ENCODE measurements around the gene ANXA2R.
A peak's percentile ranks its signal among the peaks of the same experiment; 100 is the strongest.
"Not testable (repeated sequence)": the region's sequence is repeated elsewhere in the genome, so short reads cannot be mapped to it uniquely, and the experiment has no call there.

Gene ANXA2R

GRCh38 chr5:43027054-43027785, 12.9 kb downstream of the ANXA2R start:
- H3K4me1 ChIP-seq, result no peaks in the 10 kb centered on the region
- H3K27me3 ChIP-seq (ENCODE audit: control insufficient read depth, insufficient read depth, low read length), result no peaks in the 10 kb centered on the region
- no peak overlapping the region for H3K27ac ChIP-seq
- H3K9me3 ChIP-seq (ENCODE audit: control insufficient read depth, low read length), result no peaks in the 10 kb centered on the region
- H3K79me2 ChIP-seq, result no peaks in the 10 kb centered on the region
- H3K36me3 ChIP-seq (ENCODE audit: control insufficient read depth, insufficient read depth, low read length), result no peaks in the 10 kb centered on the region
- no peak for TF ChIP-seq CTCF (IDR thresholded peaks at IDR 0.05)
- no peak overlapping the region for H3K9ac ChIP-seq
- H3K4me2 ChIP-seq (ENCODE audit: low read length), result no peak overlapping the region
- no peak overlapping the region for H2AFZ ChIP-seq
- H3K4me3 ChIP-seq (ENCODE audit: low read depth, low read length), result no peak overlapping the region

DNA sequence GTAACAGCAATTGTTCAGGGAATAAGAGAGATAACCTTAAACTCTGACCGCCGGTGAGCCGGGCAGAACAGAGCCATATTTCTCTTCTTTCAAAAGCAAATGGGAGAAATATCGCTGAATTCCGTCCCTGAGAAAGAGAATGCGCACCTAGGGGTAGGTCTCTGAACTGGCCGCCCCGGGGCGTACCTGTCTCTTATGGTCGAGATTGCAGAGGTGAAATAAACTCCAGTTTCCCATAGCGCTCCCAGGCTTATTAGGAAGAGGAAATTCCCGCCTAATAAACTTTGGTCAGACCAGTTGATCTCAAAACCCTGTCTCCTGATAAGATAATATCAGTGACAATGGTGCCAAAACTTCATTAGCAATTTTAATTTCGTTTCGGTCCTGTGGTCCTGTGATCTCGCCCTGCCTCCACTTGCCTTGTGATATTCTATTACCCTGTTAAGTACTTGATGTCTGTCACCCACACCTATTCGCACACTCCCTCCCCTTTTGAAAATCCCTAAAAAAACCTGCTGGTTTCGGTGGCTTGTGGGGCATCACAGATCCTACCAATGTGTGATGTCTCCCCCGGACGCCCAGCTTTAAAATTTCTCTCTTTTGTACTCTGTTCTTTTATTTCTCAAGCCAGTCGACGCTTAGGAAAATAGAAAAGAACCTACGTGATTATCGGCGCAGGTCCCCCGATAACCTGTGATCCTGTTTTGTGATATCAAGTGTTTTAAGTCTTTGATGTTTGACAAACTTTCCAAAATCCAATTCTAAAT, 14.8 kb downstream of the ANXA2R start:
- H3K27ac ChIP-seq; H3K36me3 ChIP-seq (ENCODE audit: control insufficient read depth, insufficient read depth, low read length); H3K9me3 ChIP-seq (ENCODE audit: control insufficient read depth, low read length); H3K79me2 ChIP-seq; H3K9ac ChIP-seq; H3K4me3 ChIP-seq (ENCODE audit: low read depth, low read length); H3K27me3 ChIP-seq (ENCODE audit: control insufficient read depth, insufficient read depth, low read length); H3K4me1 ChIP-seq; H3K4me2 ChIP-seq (ENCODE audit: low read length); H2AFZ ChIP-seq: not testable (repeated sequence)

GRCh38 chr5:43024217-43024616, 15.9 kb downstream of the ANXA2R start:
- no peaks in the 10 kb centered on the region for H3K36me3 ChIP-seq (ENCODE audit: control insufficient read depth, insufficient read depth, low read length)

GRCh38 chr5:43021151-43021550, 19.0 kb downstream of the ANXA2R start:
- Histone ChIP-seq H3K4me1 (no peaks in the 10 kb centered on the region), H3K27me3 (ENCODE audit: control insufficient read depth, insufficient read depth, low read length) (peaks cover 5% of the 10 kb centered on the region), H3K4me3 (ENCODE audit: low read depth, low read length) (no peak overlapping the region), H3K36me3 (ENCODE audit: control insufficient read depth, insufficient read depth, low read length) (no peaks in the 10 kb centered on the region), H3K79me2 (no peaks in the 10 kb centered on the region), H3K4me2 (ENCODE audit: low read length) (no peak overlapping the region), H3K9me3 (ENCODE audit: control insufficient read depth, low read length) (peaks cover 6% of the 10 kb centered on the region), H3K27ac (no peak overlapping the region), H2AFZ (no peak overlapping the region), H3K9ac (no peak overlapping the region)
- TF ChIP-seq CTCF (IDR thresholded peaks at IDR 0.05), result no peak

More at GRCh38 chr5:43024217-43024616, 15.9 kb downstream of the ANXA2R start:
- no peak overlapping the region for H3K4me2 ChIP-seq (ENCODE audit: low read length)
- H3K27ac ChIP-seq, result no peak overlapping the region
- no peak for TF ChIP-seq CTCF (IDR thresholded peaks at IDR 0.05)
- H3K9ac ChIP-seq, result no peak overlapping the region
- no peak overlapping the region for H2AFZ ChIP-seq
- H3K27me3 ChIP-seq (ENCODE audit: control insufficient read depth, insufficient read depth, low read length), result peaks cover 5% of the 10 kb centered on the region
- H3K9me3 ChIP-seq (ENCODE audit: control insufficient read depth, low read length), result peaks cover 3% of the 10 kb centered on the region
- H3K4me1 ChIP-seq, result no peaks in the 10 kb centered on the region
- H3K79me2 ChIP-seq, result no peaks in the 10 kb centered on the region
- no peak overlapping the region for H3K4me3 ChIP-seq (ENCODE audit: low read depth, low read length)

DNA sequence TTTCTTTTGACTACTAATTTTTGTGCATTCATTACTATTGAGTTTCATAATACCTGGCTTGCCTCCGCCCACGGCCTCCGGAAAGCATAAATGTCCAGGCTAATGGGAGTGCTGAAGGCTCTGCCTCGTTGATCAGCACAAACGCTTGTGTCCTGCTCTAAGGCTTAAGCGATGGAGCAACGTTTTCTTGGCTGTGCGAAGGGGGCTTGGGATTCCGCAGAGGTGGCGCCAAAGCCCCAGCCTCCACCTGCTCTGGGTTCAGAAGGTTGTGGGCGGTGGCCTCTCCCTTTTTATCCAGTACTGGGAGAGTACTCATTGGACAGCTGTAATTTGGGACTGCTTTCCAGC, 19.7 kb downstream of the ANXA2R start:
- peak overlapping the region; percentile 31 for H3K4me2 ChIP-seq (ENCODE audit: low read length)
- H3K9ac ChIP-seq, result no peak overlapping the region
- H3K27ac ChIP-seq, result no peak overlapping the region
- peaks cover 5% of the 10 kb centered on the region for H3K27me3 ChIP-seq (ENCODE audit: control insufficient read depth, insufficient read depth, low read length)
- H3K36me3 ChIP-seq (ENCODE audit: control insufficient read depth, insufficient read depth, low read length), result no peaks in the 10 kb centered on the region
- no peak for TF ChIP-seq CTCF (IDR thresholded peaks at IDR 0.05)
- H3K79me2 ChIP-seq, result no peaks in the 10 kb centered on the region
- H3K9me3 ChIP-seq (ENCODE audit: control insufficient read depth, low read length), result peaks cover 6% of the 10 kb centered on the region
- peak overlapping the region; percentile 56 for H3K4me3 ChIP-seq (ENCODE audit: low read depth, low read length)
- H3K4me1 ChIP-seq, result no peaks in the 10 kb centered on the region
- no peak overlapping the region for H2AFZ ChIP-seq
